Muscle layer of duodenum (tissue), 2 donors: Measurements from ENCODE around the gene PCDHGA12.
"Not testable (repeated sequence)": the region's sequence is repeated elsewhere in the genome, so short reads cannot be mapped to it uniquely, and the experiment has no call there.

ENCODE experiments used
- H3K27ac ChIP-seq: one replicate; pipeline ENCODE4 v1.7.0; 2013; ENCODE audit warnings: mild to moderate bottlenecking, low read length
- H3K27me3 ChIP-seq: one replicate; pipeline ENCODE4 v1.7.0; 2013; ENCODE audit warnings: low read depth, mild to moderate bottlenecking, control low read depth, low read length
- H3K36me3 ChIP-seq, 2 donors: one replicate each; pipeline ENCODE4 v1.7.0; 2013; ENCODE audit warnings: low read length in 2 of 2, control low read depth in 1 of 2, mild to moderate bottlenecking in 1 of 2; ENCODE audit not compliant: insufficient read depth in 2 of 2, control insufficient read depth in 1 of 2
- H3K4me1 ChIP-seq, 2 donors: one replicate each; pipeline ENCODE4 v1.7.0; 2013; ENCODE audit warnings: low read length in 2 of 2, mild to moderate bottlenecking in 2 of 2, control low read depth in 1 of 2, moderate library complexity in 1 of 2; ENCODE audit not compliant: insufficient read depth in 2 of 2, control insufficient read depth in 1 of 2
- H3K4me3 ChIP-seq, 2 donors: one replicate each; pipeline ENCODE4 v1.7.0; 2013; ENCODE audit warnings: low read length in 2 of 2, low read depth in 1 of 2, mild to moderate bottlenecking in 1 of 2
- H3K9me3 ChIP-seq, 2 donors: one replicate each; pipeline ENCODE4 v1.7.0; 2013; ENCODE audit warnings: low read length in 2 of 2, control low read depth in 1 of 2, mild to moderate bottlenecking in 1 of 2; ENCODE audit not compliant: control insufficient read depth in 1 of 2
- donor health status: healthy.

PCDHGA12 gene

GRCh38 chr5:141412854-141413539, 17.3 kb upstream of the PCDHGA12 start, which contains the start of gene PCDHGA10:
Gene PCDHGA10, plus strand, starts transcription at chr5:141412987. Its CDS starts 189 bp downstream, at chr5:141413176.
- H3K27me3 ChIP-seq = no peaks in the 10 kb centered on the region
- H3K27ac ChIP-seq = no peak within 1 kb of the TSS
- peaks cover 46 to 79% of the 10 kb centered on the region in 2 donors for H3K9me3 ChIP-seq
- peaks cover 0 to 14% of the 10 kb centered on the region in 2 donors for H3K36me3 ChIP-seq
- no peaks in the 10 kb centered on the region for H3K4me1 ChIP-seq
- H3K4me3 ChIP-seq = peak within 1 kb of the TSS; percentile 55 to 70

- Histone ChIP-seq H3K4me1 (no peaks in the 10 kb centered on the region), H3K36me3 (peaks cover 0 to 14% of the 10 kb centered on the region in 2 donors), H3K27ac (no peak overlapping the region), H3K27me3 (no peaks in the 10 kb centered on the region), H3K4me3 (peak overlapping the region; percentile 55 to 70), H3K9me3 (peaks cover 50 to 78% of the 10 kb centered on the region in 2 donors)
Measured at GRCh38 chr5:141413540-141414069, 16.7 kb upstream of the PCDHGA12 start.

GRCh38 chr5:141414548-141415274, 15.6 kb upstream of the PCDHGA12 start:
- Histone ChIP-seq H3K9me3 (peaks cover 49 to 78% of the 10 kb centered on the region in 2 donors), H3K4me3 (peak overlapping the region; percentile 17 to 70), H3K36me3 (peaks cover 0 to 17% of the 10 kb centered on the region in 2 donors)
- H3K27me3 ChIP-seq, H3K27ac ChIP-seq, H3K4me1 ChIP-seq: not testable (repeated sequence)

GRCh38 chr5:141415275-141415618, 15.1 kb upstream of the PCDHGA12 start:
- H3K27me3 ChIP-seq, H3K4me1 ChIP-seq, H3K27ac ChIP-seq: not testable (repeated sequence)
- H3K36me3 ChIP-seq = peaks cover 0 to 20% of the 10 kb centered on the region in 2 donors
- H3K4me3 ChIP-seq = peak overlapping the region in 1 of 2 donors; percentile 70
- H3K9me3 ChIP-seq = peaks cover 50 to 77% of the 10 kb centered on the region in 2 donors

- peaks cover 0 to 20% of the 10 kb centered on the region in 2 donors for H3K4me1 ChIP-seq
- not testable (repeated sequence) for H3K27ac ChIP-seq, H3K27me3 ChIP-seq
- peak within 1 kb of the TSS; percentile 24 to 66 for H3K4me3 ChIP-seq
- H3K36me3 ChIP-seq = peaks cover 0 to 14% of the 10 kb centered on the region in 2 donors
- peaks cover 61 to 84% of the 10 kb centered on the region in 2 donors for H3K9me3 ChIP-seq
Measured at GRCh38 chr5:141417494-141418172, 12.7 kb upstream of the PCDHGA12 start, which contains the start of gene PCDHGB7. Gene PCDHGB7, plus strand, starts transcription at chr5:141417677. Its CDS starts 183 bp downstream, at chr5:141417860.

GRCh38 chr5:141419074-141419880, 11.0 kb upstream of the PCDHGA12 start:
- H3K4me3 ChIP-seq = peak overlapping the region; percentile 19 to 66
- no peaks in the 10 kb centered on the region for H3K27me3 ChIP-seq
- peaks cover 0 to 20% of the 10 kb centered on the region in 2 donors for H3K4me1 ChIP-seq
- peaks cover 0 to 6% of the 10 kb centered on the region in 2 donors for H3K36me3 ChIP-seq
- no peak overlapping the region for H3K27ac ChIP-seq
- peaks cover 59 to 84% of the 10 kb centered on the region in 2 donors for H3K9me3 ChIP-seq

- Histone ChIP-seq H3K4me1 (peaks cover 0 to 20% of the 10 kb centered on the region in 2 donors), H3K27me3 (no peaks in the 10 kb centered on the region), H3K4me3 (peak within 1 kb of the TSS; percentile 44 to 66), H3K9me3 (peaks cover 71 to 89% of the 10 kb centered on the region in 2 donors), H3K36me3 (peaks cover 0 to 12% of the 10 kb centered on the region in 2 donors), H3K27ac (no peak within 1 kb of the TSS)
Measured at GRCh38 chr5:141420855-141421488, 9.3 kb upstream of the PCDHGA12 start, which contains the start of gene PCDHGA11. Gene PCDHGA11, plus strand, starts transcription at chr5:141421051. Its CDS starts 177 bp downstream, at chr5:141421228.

- H3K4me3 ChIP-seq = peak overlapping the region; percentile 44 to 66
- peaks cover 71 to 91% of the 10 kb centered on the region in 2 donors for H3K9me3 ChIP-seq
- peaks cover 0 to 17% of the 10 kb centered on the region in 2 donors for H3K36me3 ChIP-seq
- peaks cover 0 to 20% of the 10 kb centered on the region in 2 donors for H3K4me1 ChIP-seq
- H3K27me3 ChIP-seq = no peaks in the 10 kb centered on the region
- no peak overlapping the region for H3K27ac ChIP-seq
Measured at GRCh38 chr5:141421489-141421855, 8.8 kb upstream of the PCDHGA12 start.

- Histone ChIP-seq H3K4me3 (peak overlapping the region in 1 of 2 donors; percentile 66), H3K4me1 (peaks cover 0 to 20% of the 10 kb centered on the region in 2 donors), H3K27ac (no peak overlapping the region), H3K36me3 (peaks cover 0 to 17% of the 10 kb centered on the region in 2 donors), H3K27me3 (no peaks in the 10 kb centered on the region), H3K9me3 (peaks cover 83 to 97% of the 10 kb centered on the region in 2 donors)
Measured at GRCh38 chr5:141422742-141423291, 7.5 kb upstream of the PCDHGA12 start.
